ENCODE results near the gene RMC1. TPM values are rescaled to one million over a fixed set of nuclear protein-coding genes. Genes with fewer than 3 reads are reported as not detected.

The RMC1 gene
- total RNA-seq, 1 experiment from 2014 or later: 12.9 TPM

- DNase-seq: no peak
- Mint-ChIP-seq H3K36me3 (ENCODE audit: insufficient read depth, unreplicated experiment) (peaks cover 35% of the 10 kb centered on the region), H3K27me3 (ENCODE audit: insufficient read depth, unreplicated experiment) (no peaks in the 10 kb centered on the region), H3K27ac (ENCODE audit: unreplicated experiment) (no peak overlapping the region), H3K9me3 (ENCODE audit: unreplicated experiment) (no peaks in the 10 kb centered on the region), H3K4me3 (ENCODE audit: unreplicated experiment) (no peak overlapping the region), H3K4me1 (ENCODE audit: low read depth, unreplicated experiment) (no peaks in the 10 kb centered on the region)
- intact Hi-C loops (cut with micrococcal nuclease; ENCODE audit: unreplicated experiment): no loop called here
- CTCF ChIA-PET: no interaction called here
- BruUV-seq (replicated peaks): no TSS peak
- no peak overlapping the region for H3K4me3 ChIP-seq (ENCODE audit: low read depth, low read length)
- POLR2A ChIA-PET: no interaction called here
- H3K9me3 ChIP-seq: no peaks in the 10 kb centered on the region
- H3K4me1 ChIP-seq: no peaks in the 10 kb centered on the region
- H3K27me3 ChIP-seq (replicated peaks; ENCODE audit: control insufficient read depth, insufficient read depth, low read length): no peaks in the 10 kb centered on the region
- TF ChIP-seq CTCF (IDR thresholded peaks at IDR 0.05; ENCODE audit: insufficient read depth in 1 of 2, low read depth in 1 of 2, low read length in 1 of 2, severe bottlenecking in 1 of 2, unreplicated experiment in 1 of 2): no peak
- H3K36me3 ChIP-seq (ENCODE audit: control insufficient read depth, insufficient read depth, low read length): peaks cover 2% of the 10 kb centered on the region
Observed at GRCh38 chr18:23471486-23471885, 31.8 kb upstream of the RMC1 start.

GRCh38 chr18:23479829-23480505 lies 23.3 kb upstream of the RMC1 start:
- Histone ChIP-seq H3K4me1 (no peaks in the 10 kb centered on the region), H3K4me3 (ENCODE audit: low read depth, low read length) (no peak overlapping the region), H3K36me3 (ENCODE audit: control insufficient read depth, insufficient read depth, low read length) (no peaks in the 10 kb centered on the region; the same call in 1 of the 2 replicates), H3K27me3 (replicated peaks; ENCODE audit: control insufficient read depth, insufficient read depth, low read length) (no peaks in the 10 kb centered on the region), H3K9me3 (no peaks in the 10 kb centered on the region)
- BruUV-seq (replicated peaks): no TSS peak
- Mint-ChIP-seq H3K27me3 (ENCODE audit: insufficient read depth, unreplicated experiment) (no peaks in the 10 kb centered on the region), H3K4me3 (ENCODE audit: unreplicated experiment) (no peak overlapping the region), H3K4me1 (ENCODE audit: low read depth, unreplicated experiment) (no peaks in the 10 kb centered on the region), H3K36me3 (ENCODE audit: insufficient read depth, unreplicated experiment) (peaks cover 44% of the 10 kb centered on the region), H3K9me3 (ENCODE audit: unreplicated experiment) (no peaks in the 10 kb centered on the region), H3K27ac (ENCODE audit: unreplicated experiment) (no peak overlapping the region)
- DNase-seq: no peak
- POLR2A ChIA-PET: no interaction called here
- intact Hi-C loops (cut with micrococcal nuclease; ENCODE audit: unreplicated experiment): no loop called here
- CTCF ChIA-PET: no interaction called here
- no peak for TF ChIP-seq CTCF (IDR thresholded peaks at IDR 0.05; ENCODE audit: insufficient read depth in 1 of 2, low read depth in 1 of 2, low read length in 1 of 2, severe bottlenecking in 1 of 2, unreplicated experiment in 1 of 2)

GRCh38 chr18:23484561-23485182 lies 18.6 kb upstream of the RMC1 start:
- Mint-ChIP-seq H3K9me3 (ENCODE audit: unreplicated experiment) (no peaks in the 10 kb centered on the region), H3K4me3 (ENCODE audit: unreplicated experiment) (no peak overlapping the region), H3K27me3 (ENCODE audit: insufficient read depth, unreplicated experiment) (no peaks in the 10 kb centered on the region), H3K27ac (ENCODE audit: unreplicated experiment) (no peak overlapping the region), H3K36me3 (ENCODE audit: insufficient read depth, unreplicated experiment) (peaks cover 2% of the 10 kb centered on the region), H3K4me1 (ENCODE audit: low read depth, unreplicated experiment) (no peaks in the 10 kb centered on the region)
- CTCF ChIA-PET: no interaction called here
- DNase-seq: no peak
- no peaks in the 10 kb centered on the region for H3K4me1 ChIP-seq
- H3K27me3 ChIP-seq (replicated peaks; ENCODE audit: control insufficient read depth, insufficient read depth, low read length): no peaks in the 10 kb centered on the region
- intact Hi-C loops (cut with micrococcal nuclease; ENCODE audit: unreplicated experiment): no loop called here
- H3K4me3 ChIP-seq (ENCODE audit: low read depth, low read length): no peak overlapping the region
- no peaks in the 10 kb centered on the region for H3K9me3 ChIP-seq
- POLR2A ChIA-PET: no interaction called here
- H3K36me3 ChIP-seq (ENCODE audit: control insufficient read depth, insufficient read depth, low read length): no peaks in the 10 kb centered on the region
- no peak for TF ChIP-seq CTCF (IDR thresholded peaks at IDR 0.05; ENCODE audit: insufficient read depth in 1 of 2, low read depth in 1 of 2, low read length in 1 of 2, severe bottlenecking in 1 of 2, unreplicated experiment in 1 of 2)
- no TSS peak for BruUV-seq (replicated peaks)

Data from Caco-2 (cell line).